HT1080 (cell line): ENCODE data around the gene WBP2. TPM values are rescaled to one million over a fixed set of nuclear protein-coding genes. Genes with fewer than 3 reads are reported as not detected.

Experiments used
- DNase-seq: peaks from one replicate; pipeline ENCODE4 v3.0.0-alpha.2; 2015; ENCODE audit warnings: low read depth
- polyA plus RNA-seq, 2 experiments: library from polyadenylated mRNA; depleted of rRNA; stranded (reverse); fragments of >200 nt; gene quantifications; 2 replicates each; pipeline ENCODE4 v1.2.3, GENCODE V29; 2015
- total RNA-seq: library from RNA; depleted of rRNA; stranded (reverse); fragments of >200 nt; shearing (Covaris generic); gene quantifications from 2 replicates; pipeline ENCODE4 v1.2.3, GENCODE V29; 2014; rRNA removed

The WBP2 gene
- 26.1 and 38.3 TPM in 2 replicates for total RNA-seq
- polyA plus RNA-seq (2015; cell fraction: cytosol; rRNA removed), result 66.4 and 73.4 TPM in 2 replicates
- polyA plus RNA-seq (2015; cell fraction: nucleus; rRNA removed), result 79.3 and 101 TPM in 2 replicates

DNA sequence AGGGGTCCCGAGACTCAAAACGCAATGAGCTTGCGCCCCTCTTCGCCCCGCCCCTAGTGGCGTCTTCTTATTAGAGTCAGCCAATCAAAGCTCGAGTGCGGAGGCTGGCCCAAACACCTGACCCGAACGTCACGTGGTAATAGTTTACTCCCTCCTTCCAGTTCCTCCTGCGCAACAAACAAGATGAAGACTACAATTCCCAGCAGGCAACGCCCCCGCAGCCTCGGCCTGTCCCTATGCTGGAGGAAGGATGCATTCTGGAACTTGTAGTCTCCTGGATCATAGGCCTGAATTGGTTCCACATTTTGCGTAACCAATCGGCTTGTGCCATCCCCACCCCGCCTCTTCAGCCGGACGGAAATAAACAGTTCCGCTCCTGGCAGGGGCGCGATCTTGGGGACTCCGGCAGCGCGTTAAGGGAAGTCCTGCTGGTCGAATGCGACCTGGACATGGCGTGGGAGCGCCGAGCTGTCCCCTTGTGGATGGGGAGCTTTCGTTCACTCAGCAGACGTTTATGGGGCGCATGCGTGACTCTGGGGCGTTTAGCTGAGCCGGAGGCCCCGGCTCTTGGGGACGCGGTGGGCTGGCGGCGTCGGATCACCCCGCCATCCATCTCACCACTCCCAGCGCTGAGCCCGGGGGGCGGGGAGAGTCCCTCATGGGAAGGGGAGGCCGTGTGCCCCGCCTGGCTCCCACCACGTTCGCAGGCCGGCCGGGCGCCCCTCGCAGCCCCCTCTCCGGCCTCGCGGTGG, at the start of gene WBP2:
Gene WBP2 (minus strand): TSS at position 26 of the 752 bp plus-strand sequence. CDS start 38 bp downstream, outside the sequence.
- DNase-seq, result peak; percentile 100

DNA sequence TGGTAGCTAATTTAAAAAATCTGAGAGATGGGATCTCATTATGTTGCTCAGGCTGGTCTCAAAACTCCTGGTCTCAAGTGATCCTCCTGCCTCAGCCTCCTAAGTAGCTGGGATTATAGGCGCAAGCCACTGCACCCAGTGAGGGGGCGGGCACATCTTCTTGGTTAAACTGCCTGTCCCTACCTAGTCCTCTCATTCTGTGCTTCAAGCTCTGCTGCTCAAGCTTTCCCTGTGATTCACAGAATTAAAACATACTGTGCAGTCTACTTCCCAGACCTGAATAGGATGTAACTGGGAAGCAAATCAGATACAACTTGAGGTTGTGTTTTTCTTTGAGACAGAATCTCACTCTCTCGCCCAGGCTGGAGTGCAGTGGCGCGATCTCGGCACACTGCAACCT, 47.3 kb upstream of the WBP2 start:
- DNase-seq, result no peak

- no peak for DNase-seq
These were observed 46.6 kb upstream of the WBP2 start for GRCh38 chr17:75901727-75902126.

DNA sequence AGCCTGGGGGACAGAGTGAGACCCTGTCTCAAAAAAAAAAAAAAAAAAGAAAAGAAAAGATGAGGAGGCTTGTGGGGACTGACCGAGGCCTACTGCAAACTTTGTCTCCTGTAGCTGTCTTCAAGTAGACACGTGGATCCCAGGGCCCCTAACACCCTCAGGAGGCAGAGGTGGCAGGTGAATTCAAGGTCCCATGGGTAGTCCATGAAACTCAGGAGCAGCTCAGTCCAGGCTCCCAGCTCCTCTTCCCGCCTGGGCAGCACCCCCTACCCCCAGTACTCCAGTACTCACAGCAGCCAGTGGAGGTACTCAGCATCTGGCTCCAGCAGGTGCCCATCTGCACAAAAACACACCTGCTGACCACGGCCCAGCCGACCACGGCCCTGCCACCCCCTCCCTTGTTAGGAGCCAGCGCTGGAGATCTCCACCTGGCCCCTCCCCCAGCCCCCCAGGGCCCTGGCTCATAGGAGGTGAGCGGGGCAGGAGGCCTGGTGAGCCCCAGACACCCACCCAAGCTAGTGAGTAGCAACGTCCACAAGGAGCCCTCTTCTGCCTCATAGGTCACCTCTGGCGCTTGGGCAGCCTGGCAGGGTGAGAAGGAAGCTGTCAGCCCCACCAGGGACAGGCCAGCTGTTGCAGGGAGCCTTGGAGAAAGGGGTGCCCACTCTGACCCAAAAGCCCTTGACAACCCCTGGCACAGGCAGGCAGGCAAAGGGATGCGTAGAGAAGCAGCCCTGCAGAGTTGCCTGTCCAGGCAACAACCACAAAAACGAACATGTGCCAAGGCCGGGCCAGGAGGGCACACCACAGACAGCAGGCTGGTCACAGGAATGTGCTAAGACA, 45.8 kb upstream of the WBP2 start:
- no peak for DNase-seq

DNA sequence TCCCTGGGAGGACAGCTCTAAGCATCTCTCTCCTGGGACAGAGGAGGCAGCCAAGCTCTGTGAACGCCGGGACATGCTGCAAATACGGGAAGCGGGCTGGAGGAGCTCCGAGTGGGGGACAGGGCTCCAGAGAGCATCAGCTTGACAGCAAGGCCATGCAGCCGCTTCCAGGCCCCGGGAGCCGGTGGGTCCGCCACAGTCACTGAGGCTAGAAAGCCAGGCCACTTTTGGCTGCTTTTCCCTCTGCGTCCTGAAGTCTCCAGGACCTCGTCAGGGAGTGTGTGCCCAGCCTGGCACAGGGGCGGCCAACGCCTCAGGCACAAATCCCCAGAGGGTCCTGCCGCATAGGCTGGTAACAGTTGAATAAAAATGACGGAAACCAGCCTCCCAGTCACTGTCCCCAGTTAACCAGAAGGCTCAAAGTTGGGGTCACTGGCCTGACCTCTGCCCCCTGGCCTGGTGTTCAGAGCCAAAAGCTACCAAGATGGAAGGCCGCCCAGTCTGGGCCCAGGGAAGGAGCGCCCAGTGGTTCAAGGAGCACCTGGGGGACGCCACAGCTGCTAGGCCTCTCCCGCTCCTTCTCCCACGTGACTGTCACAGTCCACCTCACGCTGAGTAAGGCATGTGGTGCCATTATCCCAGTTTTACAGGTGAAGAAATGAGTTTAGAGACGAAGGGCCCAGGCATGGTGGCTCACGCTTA, 44.8 kb upstream of the WBP2 start:
- no peak for DNase-seq

- no peak for DNase-seq
These were observed 44.2 kb upstream of the WBP2 start for GRCh38 chr17:75899353-75899752.

DNA sequence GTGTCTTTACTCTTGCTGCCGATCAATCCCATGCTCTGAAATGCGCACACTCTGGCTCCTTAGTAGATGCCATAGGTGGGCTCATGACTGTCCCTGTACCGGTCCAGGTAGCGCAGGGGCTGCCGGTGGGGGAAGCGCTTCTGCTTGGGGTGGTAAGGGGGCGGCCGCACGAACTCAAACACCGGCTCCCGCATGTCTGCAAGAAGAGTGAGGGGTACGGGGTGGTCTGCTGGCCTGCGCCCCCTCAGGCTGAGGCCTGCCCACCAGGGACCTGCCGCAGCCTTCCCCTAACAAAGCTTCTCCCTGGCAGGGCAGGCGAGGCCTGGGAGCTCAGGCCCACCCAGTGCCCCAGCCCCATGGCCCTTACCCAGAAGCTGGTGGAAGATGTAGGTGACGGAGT, 43.7 kb upstream of the WBP2 start:
- no peak for DNase-seq

- DNase-seq, result no peak
These were observed 42.9 kb upstream of the WBP2 start for GRCh38 chr17:75898065-75898464.

- no peak for DNase-seq
These were observed 42.3 kb upstream of the WBP2 start for GRCh38 chr17:75897160-75898019.

- DNase-seq, result peak; percentile 68
These were observed 41.5 kb upstream of the WBP2 start, which contains the start of gene TRIM65 for GRCh38 chr17:75896415-75897159. Gene TRIM65 (minus strand): TSS chr17:75896951. CDS start chr17:75896937, 14 bp downstream.

DNA sequence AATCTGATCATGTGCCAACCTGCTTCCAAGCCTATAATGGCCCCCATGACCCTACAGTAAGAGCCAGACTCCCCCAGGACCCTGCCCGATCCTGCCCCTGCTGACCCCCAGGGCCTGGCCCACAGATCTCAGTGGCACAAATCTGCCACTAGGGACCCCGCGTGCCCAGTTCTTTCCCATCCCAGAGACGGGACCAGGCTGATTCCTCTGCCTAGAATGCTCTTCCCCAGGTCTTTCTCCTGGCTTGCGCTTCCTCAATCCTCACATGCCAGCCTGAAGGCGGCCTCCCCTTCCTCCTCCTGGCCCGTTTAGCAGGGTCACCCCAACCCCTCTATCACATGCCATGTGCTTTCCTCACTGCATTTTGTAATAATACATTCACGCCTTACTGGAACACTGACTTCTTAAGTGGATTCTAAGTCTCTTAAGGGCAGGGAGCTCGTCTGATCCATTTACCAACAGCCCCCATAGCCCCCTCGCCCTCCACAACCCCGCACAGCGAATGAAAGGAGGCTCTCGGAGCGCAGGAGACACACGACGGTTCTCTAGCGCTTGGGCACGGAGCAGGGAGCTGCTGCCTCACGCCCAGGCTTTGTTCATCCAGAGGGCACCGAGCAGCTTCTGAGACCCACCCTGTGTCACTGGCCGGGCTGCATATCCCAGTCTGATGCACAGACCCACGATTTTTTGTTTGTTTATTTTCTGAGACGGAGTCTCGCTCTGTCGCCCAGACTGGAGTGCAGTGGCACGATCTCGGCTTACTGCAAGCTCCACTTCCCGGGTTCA, 40.4 kb upstream of the WBP2 start:
- no peak for DNase-seq

DNA sequence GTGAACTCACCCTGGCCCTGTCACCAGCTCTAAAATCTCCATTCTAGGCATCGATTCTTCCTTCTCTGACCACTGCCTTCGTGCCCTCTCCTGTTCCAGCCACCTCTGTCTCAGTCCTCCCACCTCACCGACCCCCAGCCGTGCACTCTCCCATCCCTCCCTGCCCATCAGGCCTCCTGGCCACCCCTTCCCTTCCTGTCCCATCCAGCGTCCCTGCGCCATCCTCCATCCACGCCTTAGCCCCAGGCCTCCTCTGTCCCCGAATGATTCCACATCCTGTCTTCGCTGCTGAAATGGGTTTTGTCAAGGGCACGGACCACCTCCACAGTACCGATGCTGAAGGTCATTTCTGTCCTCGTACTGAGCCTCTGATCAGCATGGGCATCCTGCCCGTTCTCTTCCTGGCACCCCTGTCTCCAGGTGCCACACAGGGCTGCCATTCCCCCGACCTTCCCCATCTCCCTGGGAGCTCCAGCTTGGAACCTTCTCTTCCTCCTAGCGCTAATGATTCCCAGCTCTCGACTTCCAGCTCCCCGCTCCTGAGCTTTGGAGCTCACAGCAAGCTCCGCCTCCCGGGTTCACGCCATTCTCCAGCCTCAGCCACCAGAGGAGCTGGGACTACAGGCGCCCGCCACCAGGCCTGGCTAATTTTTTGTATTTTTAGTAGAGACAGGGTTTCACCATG, 39.1 kb upstream of the WBP2 start:
- no peak for DNase-seq

DNA sequence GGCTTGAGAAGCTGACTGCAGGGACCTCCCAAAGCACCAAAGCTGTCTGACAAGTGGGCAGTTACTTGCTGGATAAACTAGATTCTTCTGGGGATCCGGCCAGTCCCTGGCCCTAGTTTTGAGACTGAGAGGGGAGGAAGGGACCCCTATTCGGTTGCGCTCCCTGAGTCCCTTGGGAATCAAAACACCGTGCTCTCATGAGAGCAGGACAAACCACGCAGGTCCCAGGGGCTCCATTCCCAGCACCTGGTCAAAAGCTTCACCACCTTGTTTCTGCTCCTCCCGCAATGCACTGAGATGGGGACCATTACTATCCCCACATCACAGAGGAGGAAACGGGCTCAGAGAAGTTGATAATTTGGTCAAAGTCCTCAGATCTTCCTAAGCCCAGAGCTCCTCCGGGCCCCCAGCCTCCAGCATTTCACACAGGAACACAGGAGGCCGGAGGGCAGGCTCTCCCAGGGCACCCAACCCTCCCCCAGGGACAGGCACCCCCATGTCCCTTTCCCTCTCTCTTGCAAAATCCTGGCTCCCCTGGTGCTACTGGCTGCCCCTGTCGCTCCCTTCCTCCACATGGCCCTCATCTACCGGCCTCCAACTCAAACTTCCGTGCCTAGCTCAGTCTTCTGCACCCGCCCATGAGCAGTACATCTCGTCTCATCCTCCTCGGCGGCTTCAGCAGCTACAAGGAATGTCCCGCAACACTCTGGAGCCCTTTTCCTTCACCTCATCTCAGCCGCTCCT, 38.3 kb upstream of the WBP2 start:
- DNase-seq, result no peak

- no peak for DNase-seq
These were observed 37.6 kb upstream of the WBP2 start for GRCh38 chr17:75892556-75893224.

GRCh38 chr17:75891605-75892555, 36.7 kb upstream of the WBP2 start:
- DNase-seq, result no peak

- no peak for DNase-seq
These were observed 36.0 kb upstream of the WBP2 start for GRCh38 chr17:75891022-75891604.
